CD14-positive monocyte (primary cell): ENCODE results near the gene CENPP. TPM values are rescaled to one million over a fixed set of nuclear protein-coding genes. Genes with fewer than 3 reads are reported as not detected.

ENCODE experiments used
- DNase-seq, 3 donors: peaks; one replicate each; pipeline ENCODE4 v3.0.0-alpha.2; 2011 to 2022
- H2AFZ ChIP-seq: 2 replicates; pipeline ENCODE4 v1.6.0; 2012; ENCODE audit warnings: mild to moderate bottlenecking, low read depth, low read length, inconsistent platforms; ENCODE audit not compliant: insufficient read depth, poor library complexity, severe bottlenecking
- H3K27ac ChIP-seq, 2 donors: 1 replicate in 1 of 2; 2 replicates in 1 of 2; pipeline ENCODE4 v1.5.1; 2012 to 2013; ENCODE audit warnings: low read length in 2 of 2, control low read depth in 1 of 2, inconsistent platforms in 1 of 2, low read depth in 1 of 2, mild to moderate bottlenecking in 1 of 2
- H3K27me3 ChIP-seq, 2 donors: one replicate each; pipeline versions ENCODE4 v1.6.0 to v1.6.1; 2011 to 2013; ENCODE audit warnings: low read length in 2 of 2; ENCODE audit not compliant: control insufficient read depth in 2 of 2, insufficient read depth in 2 of 2
- H3K36me3 ChIP-seq, 2 donors: replicated peaks in 1 of 2; 1 replicate in 1 of 2; 2 replicates in 1 of 2; pipeline versions ENCODE4 v1.5.1 to v1.6.1; 2012 to 2013; ENCODE audit warnings: low read length in 2 of 2, control low read depth in 1 of 2, inconsistent platforms in 1 of 2, mild to moderate bottlenecking in 1 of 2; ENCODE audit not compliant: insufficient read depth in 2 of 2, control insufficient read depth in 1 of 2
- H3K4me1 ChIP-seq, 2 donors: 1 replicate in 1 of 2; 2 replicates in 1 of 2; pipeline versions ENCODE4 v1.5.1 to v1.6.1; 2012 to 2013; ENCODE audit warnings: low read length in 2 of 2, control low read depth in 1 of 2, inconsistent platforms in 1 of 2, mild to moderate bottlenecking in 1 of 2, moderate library complexity in 1 of 2; ENCODE audit not compliant: insufficient read depth in 2 of 2, control insufficient read depth in 1 of 2
- H3K4me2 ChIP-seq: replicated peaks from 2 replicates; pipeline ENCODE3; 2012; ENCODE audit warnings: low read length, moderate library complexity, mild to moderate bottlenecking; ENCODE audit not compliant: poor library complexity, severe bottlenecking; ENCODE audit errors: extremely low read depth
- H3K4me3 ChIP-seq, 3 experiments: fragments of 200-600 bp in 1 of 3; sonication (generic) in 1 of 3; replicated peaks in 1 of 3; 1 replicate in 2 of 3; 2 replicates in 1 of 3; pipeline ENCODE4 v1.5.1; 2011 to 2013; ENCODE audit warnings: low read length in 3 of 3, mild to moderate bottlenecking in 3 of 3, control low read depth in 2 of 3, low read depth in 2 of 3, inconsistent platforms in 1 of 3, moderate library complexity in 1 of 3
- H3K79me2 ChIP-seq: 2 replicates; pipeline ENCODE4 v1.6.0; 2012; ENCODE audit warnings: mild to moderate bottlenecking, control low read depth, inconsistent platforms, low read length, moderate library complexity; ENCODE audit not compliant: insufficient read depth
- H3K9ac ChIP-seq: 2 replicates; pipeline ENCODE4 v1.6.0; 2017; ENCODE audit warnings: low read length, mild to moderate bottlenecking; ENCODE audit not compliant: insufficient read depth, poor library complexity, severe bottlenecking
- H3K9me3 ChIP-seq, 2 donors: replicated peaks in 1 of 2; 1 replicate in 1 of 2; 2 replicates in 1 of 2; pipeline versions ENCODE4 v1.5.1 to v1.6.1; 2012 to 2013; ENCODE audit warnings: low read length in 2 of 2, control low read depth in 1 of 2; ENCODE audit not compliant: control insufficient read depth in 1 of 2, insufficient read depth in 1 of 2
- H4K20me1 ChIP-seq: 2 replicates; pipeline ENCODE4 v1.6.0; 2012; ENCODE audit warnings: mild to moderate bottlenecking, low read length, control low read depth, moderate library complexity; ENCODE audit not compliant: insufficient read depth
- H3K27ac Mint-ChIP-seq, 7 donors: one replicate each; pipeline ENCODE4 v1.8.0; 2020; ENCODE audit warnings: mild to moderate bottlenecking in 7 of 7, mixed read lengths in 7 of 7, moderate library complexity in 6 of 7, inconsistent platforms in 2 of 7
- H3K27me3 Mint-ChIP-seq, 3 donors: one replicate each; pipeline ENCODE4 v1.8.0; 2021 to 2022; ENCODE audit warnings: low read depth in 3 of 3, mild to moderate bottlenecking in 3 of 3, mixed read lengths in 3 of 3, moderate library complexity in 3 of 3, inconsistent platforms in 1 of 3
- H3K36me3 Mint-ChIP-seq, 2 donors: one replicate each; pipeline ENCODE4 v1.8.0; 2020; ENCODE audit warnings: mixed read lengths in 2 of 2, inconsistent platforms in 1 of 2, mild to moderate bottlenecking in 1 of 2
- H3K4me1 Mint-ChIP-seq: one replicate; pipeline ENCODE4 v1.8.0; 2020; ENCODE audit warnings: mild to moderate bottlenecking, mixed read lengths
- H3K4me3 Mint-ChIP-seq, 2 donors: one replicate each; pipeline ENCODE4 v1.8.0; 2020; ENCODE audit warnings: mild to moderate bottlenecking in 2 of 2, mixed read lengths in 2 of 2, moderate library complexity in 1 of 2
- H3K9me3 Mint-ChIP-seq, 7 donors: one replicate each; pipeline ENCODE4 v1.8.0; 2020 to 2022; ENCODE audit warnings: mixed read lengths in 7 of 7, mild to moderate bottlenecking in 6 of 7, moderate library complexity in 6 of 7, inconsistent platforms in 2 of 7
- CTCF ChIP-seq: fragments of 200-600 bp; IDR thresholded peaks from one replicate; pipeline ENCODE4 v1.8.0; 2022; ENCODE audit warnings: antibody characterized with exemption, mild to moderate bottlenecking
- WGBS: methylation state at CpG from one replicate; pipeline ENCODE4 v1.1.5; 2013; ENCODE audit warnings: missing lambda C conversion rate; ENCODE audit not compliant: insufficient coverage; 5-methylcytosine and 5-hydroxymethylcytosine counted together
- intact Hi-C, 2 donors: fragments of 100-400 bp; cut with micrococcal nuclease; formaldehyde crosslinking; loops; one replicate each; pipeline versions ENCODE4 v1.15.0 to v1.15.1; 2023
- polyA plus RNA-seq, 3 donors: library from polyadenylated mRNA; depleted of rRNA in 1 of 3; unstranded in 2 of 3; stranded (reverse) in 1 of 3; fragments of 300-500 nt in 2 of 3; fragments of >200 nt in 1 of 3; fragmentation: Illumina TruSeq in 2 of 3; gene quantifications; 1 replicate in 2 of 3; 2 replicates in 1 of 3; pipeline ENCODE4 v1.2.3, GENCODE V29; 2012 to 2021

CENPP gene
- polyA plus RNA-seq, 3 donors: 0.50 to 1.1 (median 1.1) TPM

GRCh38 chr9:92645041-92645440 is 319.3 kb downstream of the CENPP start:
- Histone ChIP-seq H4K20me1 (no peaks in the 10 kb centered on the region), H3K9ac (no peak overlapping the region), H3K4me2 (no peak overlapping the region), H3K27ac (no peak overlapping the region), H2AFZ (no peak overlapping the region), H3K27me3 (no peaks in the 10 kb centered on the region), H3K79me2 (no peaks in the 10 kb centered on the region), H3K36me3 (peaks cover 93 to 100% of the 10 kb centered on the region in 2 donors), H3K9me3 (no peaks in the 10 kb centered on the region), H3K4me1 (no peaks in the 10 kb centered on the region), H3K4me3 (no peak overlapping the region)
- intact Hi-C loops: no loop called here
- Mint-ChIP-seq H3K27ac (no peak overlapping the region), H3K36me3 (peaks cover 90 to 97% of the 10 kb centered on the region in 2 donors), H3K27me3 (peaks cover 0 to 2% (median 0%) of the 10 kb centered on the region in 3 donors), H3K4me3 (no peak overlapping the region), H3K4me1 (no peaks in the 10 kb centered on the region), H3K9me3 (peaks cover 0 to 6% (median 0%) of the 10 kb centered on the region in 7 donors)
- TF ChIP-seq CTCF: no peak
- no peak for DNase-seq
- WGBS: 100% methylated on average over 4 of the region's 4 CpGs

DNA sequence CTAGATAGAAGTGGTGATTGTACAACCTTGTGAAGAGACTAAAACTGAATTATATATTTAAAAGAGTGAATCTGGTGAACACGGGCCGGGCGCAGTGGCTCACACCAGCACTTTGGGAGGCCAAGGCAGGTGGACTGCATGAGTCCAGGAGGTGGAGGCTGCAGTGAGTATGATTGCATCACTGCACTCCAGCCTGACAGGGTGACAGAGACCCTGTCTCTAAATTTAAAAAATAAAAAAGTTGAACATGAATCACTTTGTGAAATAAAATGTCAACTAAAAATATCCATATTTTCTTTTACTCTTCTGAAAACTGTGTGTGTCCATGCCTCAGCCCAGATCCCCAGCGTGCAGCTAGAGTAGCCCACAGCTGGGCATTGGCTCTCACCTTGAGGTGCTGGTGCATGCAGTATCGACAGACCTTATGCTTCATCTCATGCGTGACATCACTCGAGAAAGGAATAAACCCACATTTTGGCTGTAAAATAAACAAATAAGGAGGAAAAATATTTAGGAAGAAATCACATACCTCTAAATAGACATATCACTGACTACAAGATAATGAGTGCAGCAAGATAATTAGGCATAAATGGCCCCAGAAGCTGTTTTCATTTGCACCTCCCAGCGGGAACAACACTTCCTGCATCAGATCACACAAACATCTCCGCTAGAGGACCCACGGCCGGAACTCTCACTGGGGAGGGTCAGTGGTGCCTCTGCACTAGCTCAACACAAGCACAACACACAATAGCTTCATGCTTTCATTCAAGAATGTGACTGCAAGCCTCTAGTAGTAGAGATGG is 322.1 kb downstream of the CENPP start:
- 100% methylated on average over 8 of the region's 11 CpGs for WGBS
- H3K27ac ChIP-seq: no peak overlapping the region
- no peak overlapping the region for H3K4me2 ChIP-seq
- Mint-ChIP-seq H3K4me3 (no peak overlapping the region), H3K4me1 (no peaks in the 10 kb centered on the region), H3K9me3 (peaks cover 0 to 6% (median 0%) of the 10 kb centered on the region in 7 donors), H3K27me3 (peaks cover 0 to 2% (median 0%) of the 10 kb centered on the region in 3 donors), H3K36me3 (peaks cover 81 to 89% of the 10 kb centered on the region in 2 donors), H3K27ac (peak overlapping the region in 1 of 7 donors; percentile 43)
- peaks cover 84 to 100% of the 10 kb centered on the region in 2 donors for H3K36me3 ChIP-seq
- no peak overlapping the region for H3K9ac ChIP-seq
- no peak for DNase-seq
- H3K9me3 ChIP-seq: no peaks in the 10 kb centered on the region
- H3K79me2 ChIP-seq: no peaks in the 10 kb centered on the region
- H4K20me1 ChIP-seq: no peaks in the 10 kb centered on the region
- intact Hi-C loops: no loop called here
- H3K4me3 ChIP-seq: no peak overlapping the region
- no peak overlapping the region for H2AFZ ChIP-seq
- no peaks in the 10 kb centered on the region for H3K27me3 ChIP-seq
- TF ChIP-seq CTCF: no peak
- no peaks in the 10 kb centered on the region for H3K4me1 ChIP-seq
